HEK293 (cell line): Measurements from ENCODE around the gene RNF227.

Experiments used
- FEZF1 ChIP-seq: fragments of 450-650 bp; formaldehyde crosslinking; IDR thresholded peaks from 2 replicates; pipeline ENCODE4 v1.5.1; 2016; ENCODE audit warnings: missing biosample characterization, missing genetic modification characterization
- KLF16 ChIP-seq: fragments of 450-650 bp; formaldehyde crosslinking; IDR thresholded peaks from 2 replicates; pipeline ENCODE4 v1.5.1; 2017; ENCODE audit warnings: missing biosample characterization, missing genetic modification characterization
- MEIS1 ChIP-seq: sonication (generic); formaldehyde crosslinking; IDR thresholded peaks from 2 replicates; pipeline ENCODE4 v1.8.1; 2022; ENCODE audit warnings: missing genetic modification reagents, mild to moderate bottlenecking, borderline replicate concordance
- PRDM6 ChIP-seq: fragments of 450-650 bp; formaldehyde crosslinking; IDR thresholded peaks from 2 replicates; pipeline ENCODE4 v1.5.1; 2017; ENCODE audit warnings: missing biosample characterization, missing genetic modification characterization
- ZBTB20 ChIP-seq: fragments of 450-650 bp; formaldehyde crosslinking; IDR thresholded peaks from 2 replicates; pipeline ENCODE4 v1.5.1; 2016; ENCODE audit warnings: missing biosample characterization, missing genetic modification characterization
- ZNF10 ChIP-seq: fragments of 450-650 bp; formaldehyde crosslinking; IDR thresholded peaks from 2 replicates; pipeline ENCODE4 v1.5.1; 2017; ENCODE audit warnings: missing biosample characterization, missing genetic modification characterization
- ZNF157 ChIP-seq: fragments of 450-650 bp; formaldehyde crosslinking; IDR thresholded peaks from 2 replicates; pipeline ENCODE4 v1.5.1; 2016; ENCODE audit warnings: missing biosample characterization, missing genetic modification characterization
- ZNF169 ChIP-seq: fragments of 450-650 bp; formaldehyde crosslinking; IDR thresholded peaks from 2 replicates; pipeline ENCODE4 v1.5.1; 2016; ENCODE audit warnings: missing biosample characterization, missing genetic modification characterization
- ZNF175 ChIP-seq: fragments of 450-650 bp; formaldehyde crosslinking; IDR thresholded peaks from 2 replicates; pipeline ENCODE4 v1.5.1; 2016; ENCODE audit warnings: missing biosample characterization, missing genetic modification characterization
- ZNF202 ChIP-seq: fragments of 450-650 bp; formaldehyde crosslinking; IDR thresholded peaks from 2 replicates; pipeline ENCODE4 v1.5.1; 2016; ENCODE audit warnings: missing biosample characterization, missing genetic modification characterization, borderline replicate concordance
- ZNF311 ChIP-seq: fragments of 450-650 bp; formaldehyde crosslinking; IDR thresholded peaks from 2 replicates; pipeline ENCODE4 v1.5.1; 2017; ENCODE audit warnings: missing biosample characterization, missing genetic modification characterization, borderline replicate concordance
- ZNF324 ChIP-seq: fragments of 450-650 bp; formaldehyde crosslinking; IDR thresholded peaks from 2 replicates; pipeline ENCODE4 v1.5.1; 2016; ENCODE audit warnings: missing biosample characterization, missing genetic modification characterization
- ZNF366 ChIP-seq: fragments of 450-650 bp; formaldehyde crosslinking; conservative IDR thresholded peaks from 2 replicates; pipeline ENCODE4 v1.5.1; 2016; ENCODE audit warnings: missing biosample characterization, missing genetic modification characterization
- ZNF404 ChIP-seq: fragments of 450-650 bp; formaldehyde crosslinking; IDR thresholded peaks from 2 replicates; pipeline ENCODE4 v1.5.1; 2017; ENCODE audit warnings: missing biosample characterization, missing genetic modification characterization
- ZNF416 ChIP-seq: fragments of 450-650 bp; formaldehyde crosslinking; IDR thresholded peaks from 2 replicates; pipeline ENCODE4 v1.5.1; 2016; ENCODE audit warnings: missing biosample characterization, missing genetic modification characterization
- ZNF48 ChIP-seq: fragments of 450-650 bp; formaldehyde crosslinking; IDR thresholded peaks from 2 replicates; pipeline ENCODE4 v1.5.1; 2016; ENCODE audit warnings: missing biosample characterization, missing genetic modification characterization
- ZNF514 ChIP-seq: fragments of 450-650 bp; formaldehyde crosslinking; IDR thresholded peaks from 2 replicates; pipeline ENCODE4 v1.5.1; 2016; ENCODE audit warnings: missing biosample characterization, missing genetic modification characterization
- ZNF544 ChIP-seq: fragments of 450-650 bp; formaldehyde crosslinking; IDR thresholded peaks from 2 replicates; pipeline ENCODE4 v1.5.0; 2017; ENCODE audit warnings: missing biosample characterization, missing genetic modification characterization
- ZNF549 ChIP-seq: fragments of 450-650 bp; IDR thresholded peaks from 2 replicates; pipeline ENCODE4 v1.5.1; 2018; ENCODE audit warnings: missing biosample characterization, missing genetic modification characterization, mild to moderate bottlenecking, inconsistent platforms, moderate library complexity
- ZNF561 ChIP-seq: fragments of 450-650 bp; IDR thresholded peaks from 2 replicates; pipeline ENCODE4 v1.5.1; 2018; ENCODE audit warnings: missing biosample characterization, missing genetic modification characterization, borderline replicate concordance
- ZNF621 ChIP-seq: fragments of 450-650 bp; formaldehyde crosslinking; IDR thresholded peaks from 2 replicates; pipeline ENCODE4 v1.5.1; 2017; ENCODE audit warnings: missing biosample characterization, missing genetic modification characterization
- ZNF645 ChIP-seq: fragments of 450-650 bp; formaldehyde crosslinking; IDR thresholded peaks from 2 replicates; pipeline ENCODE4; 2016; ENCODE audit warnings: missing biosample characterization, missing genetic modification characterization
- ZNF658 ChIP-seq: fragments of 450-650 bp; formaldehyde crosslinking; IDR thresholded peaks from 2 replicates; pipeline ENCODE4; 2016; ENCODE audit warnings: missing biosample characterization, missing genetic modification characterization
- ZNF664 ChIP-seq: fragments of 450-650 bp; formaldehyde crosslinking; IDR thresholded peaks from 2 replicates; pipeline ENCODE4 v1.5.1; 2016; ENCODE audit warnings: missing biosample characterization, missing genetic modification characterization
- ZNF768 ChIP-seq: fragments of 450-650 bp; formaldehyde crosslinking; IDR thresholded peaks from 2 replicates; pipeline ENCODE4 v1.5.1; 2018; ENCODE audit warnings: missing biosample characterization, mild to moderate bottlenecking, missing genetic modification characterization
- ZNF837 ChIP-seq: fragments of 450-650 bp; formaldehyde crosslinking; IDR thresholded peaks from 2 replicates; pipeline ENCODE4 v1.5.1; 2016; ENCODE audit warnings: missing biosample characterization, missing genetic modification characterization
- ZSCAN16 ChIP-seq: fragments of 450-650 bp; formaldehyde crosslinking; IDR thresholded peaks from 2 replicates; pipeline ENCODE4 v1.5.1; 2016; ENCODE audit warnings: missing biosample characterization, missing genetic modification characterization
- TF ChIP-seq, protein P1 (sequence below): fragments of 450-650 bp; formaldehyde crosslinking; IDR thresholded peaks from 2 replicates; pipeline ENCODE4 v1.5.1; 2016; ENCODE audit warnings: missing biosample characterization, missing genetic modification characterization
- TF ChIP-seq, protein P2 (sequence below): fragments of 450-650 bp; formaldehyde crosslinking; IDR thresholded peaks from 2 replicates; pipeline ENCODE4 v1.5.1; 2017; ENCODE audit warnings: missing biosample characterization, missing genetic modification characterization
- TF ChIP-seq, protein P3 (sequence below): fragments of 450-650 bp; formaldehyde crosslinking; IDR thresholded peaks from 2 replicates; pipeline ENCODE4 v1.5.1; 2017; ENCODE audit warnings: missing biosample characterization, missing genetic modification characterization
- TF ChIP-seq, protein P4 (sequence below): fragments of 450-650 bp; formaldehyde crosslinking; IDR thresholded peaks from 2 replicates; pipeline ENCODE4 v1.5.1; 2016; ENCODE audit warnings: missing biosample characterization, missing genetic modification characterization, borderline replicate concordance

The RNF227 gene

GRCh38 chr17:7931709-7932482 is 15.8 kb upstream of the RNF227 start, which contains the start of the genes CNTROB and TRAPPC1 (continued):
- no peak; the same call in 1 of the 2 replicates for TF ChIP-seq ZNF10 (tag by site-specific recombination)
- no peak for TF ChIP-seq ZNF157
- TF ChIP-seq ZNF324 (tag by site-specific recombination) = peak; percentile 90
- TF ChIP-seq ZNF311 (tag by site-specific recombination) = no peak
- no peak for TF ChIP-seq ZNF549 (tag by site-specific recombination)
- TF ChIP-seq ZNF658 (tag by site-specific recombination) = no peak
- no peak for TF ChIP-seq ZNF837 (tag by site-specific recombination)
- no peak for TF ChIP-seq ZNF544
- TF ChIP-seq, protein P1, sequence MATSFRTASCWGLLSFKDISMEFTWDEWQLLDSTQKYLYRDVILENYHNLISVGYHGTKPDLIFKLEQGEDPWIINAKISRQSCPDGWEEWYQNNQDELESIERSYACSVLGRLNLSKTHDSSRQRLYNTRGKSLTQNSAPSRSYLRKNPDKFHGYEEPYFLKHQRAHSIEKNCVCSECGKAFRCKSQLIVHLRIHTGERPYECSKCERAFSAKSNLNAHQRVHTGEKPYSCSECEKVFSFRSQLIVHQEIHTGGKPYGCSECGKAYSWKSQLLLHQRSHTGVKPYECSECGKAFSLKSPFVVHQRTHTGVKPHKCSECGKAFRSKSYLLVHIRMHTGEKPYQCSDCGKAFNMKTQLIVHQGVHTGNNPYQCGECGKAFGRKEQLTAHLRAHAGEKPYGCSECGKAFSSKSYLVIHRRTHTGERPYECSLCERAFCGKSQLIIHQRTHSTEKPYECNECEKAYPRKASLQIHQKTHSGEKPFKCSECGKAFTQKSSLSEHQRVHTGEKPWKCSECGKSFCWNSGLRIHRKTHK (tag by site-specific recombination) = no peak
- TF ChIP-seq ZNF404 (tag by site-specific recombination) = no peak
- no peak for TF ChIP-seq FEZF1
- no peak for TF ChIP-seq ZNF202 (tag by site-specific recombination)
- no peak for TF ChIP-seq ZNF664 (tag by site-specific recombination)
- TF ChIP-seq ZNF169 (tag by site-specific recombination) = peak; percentile 79; the same call in 1 of the 2 replicates
- no peak for TF ChIP-seq ZNF48
- TF ChIP-seq ZNF416 (tag by site-specific recombination) = no peak
- TF ChIP-seq ZBTB20 (tag by site-specific recombination) = peak; percentile 81; the same call in 1 of the 2 replicates
- peak; percentile 56; the same call in 1 of the 2 replicates for TF ChIP-seq ZSCAN16
- TF ChIP-seq ZNF768 (tag by site-specific recombination) = no peak
- TF ChIP-seq, protein P2, sequence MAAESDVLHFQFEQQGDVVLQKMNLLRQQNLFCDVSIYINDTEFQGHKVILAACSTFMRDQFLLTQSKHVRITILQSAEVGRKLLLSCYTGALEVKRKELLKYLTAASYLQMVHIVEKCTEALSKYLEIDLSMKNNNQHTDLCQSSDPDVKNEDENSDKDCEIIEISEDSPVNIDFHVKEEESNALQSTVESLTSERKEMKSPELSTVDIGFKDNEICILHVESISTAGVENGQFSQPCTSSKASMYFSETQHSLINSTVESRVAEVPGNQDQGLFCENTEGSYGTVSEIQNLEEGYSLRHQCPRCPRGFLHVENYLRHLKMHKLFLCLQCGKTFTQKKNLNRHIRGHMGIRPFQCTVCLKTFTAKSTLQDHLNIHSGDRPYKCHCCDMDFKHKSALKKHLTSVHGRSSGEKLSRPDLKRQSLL (tag by site-specific recombination) = no peak
- TF ChIP-seq ZNF561 (tag by site-specific recombination) = peak; percentile 12; the same call in 1 of the 2 replicates
- peak; percentile 75 for TF ChIP-seq ZNF366 (tag by site-specific recombination)
- TF ChIP-seq, protein P3, sequence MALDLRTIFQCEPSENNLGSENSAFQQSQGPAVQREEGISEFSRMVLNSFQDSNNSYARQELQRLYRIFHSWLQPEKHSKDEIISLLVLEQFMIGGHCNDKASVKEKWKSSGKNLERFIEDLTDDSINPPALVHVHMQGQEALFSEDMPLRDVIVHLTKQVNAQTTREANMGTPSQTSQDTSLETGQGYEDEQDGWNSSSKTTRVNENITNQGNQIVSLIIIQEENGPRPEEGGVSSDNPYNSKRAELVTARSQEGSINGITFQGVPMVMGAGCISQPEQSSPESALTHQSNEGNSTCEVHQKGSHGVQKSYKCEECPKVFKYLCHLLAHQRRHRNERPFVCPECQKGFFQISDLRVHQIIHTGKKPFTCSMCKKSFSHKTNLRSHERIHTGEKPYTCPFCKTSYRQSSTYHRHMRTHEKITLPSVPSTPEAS (tag by site-specific recombination) = peak; percentile 27; the same call in 1 of the 2 replicates
- no peak for TF ChIP-seq ZNF621 (tag by site-specific recombination)
- 0 out of 2 replicates have a peak, but pooled peaks have one; percentile 32 for TF ChIP-seq ZNF645 (tag by site-specific recombination)
- no peak for TF ChIP-seq ZNF175
- TF ChIP-seq ZNF514 = no peak
- TF ChIP-seq, protein P4, sequence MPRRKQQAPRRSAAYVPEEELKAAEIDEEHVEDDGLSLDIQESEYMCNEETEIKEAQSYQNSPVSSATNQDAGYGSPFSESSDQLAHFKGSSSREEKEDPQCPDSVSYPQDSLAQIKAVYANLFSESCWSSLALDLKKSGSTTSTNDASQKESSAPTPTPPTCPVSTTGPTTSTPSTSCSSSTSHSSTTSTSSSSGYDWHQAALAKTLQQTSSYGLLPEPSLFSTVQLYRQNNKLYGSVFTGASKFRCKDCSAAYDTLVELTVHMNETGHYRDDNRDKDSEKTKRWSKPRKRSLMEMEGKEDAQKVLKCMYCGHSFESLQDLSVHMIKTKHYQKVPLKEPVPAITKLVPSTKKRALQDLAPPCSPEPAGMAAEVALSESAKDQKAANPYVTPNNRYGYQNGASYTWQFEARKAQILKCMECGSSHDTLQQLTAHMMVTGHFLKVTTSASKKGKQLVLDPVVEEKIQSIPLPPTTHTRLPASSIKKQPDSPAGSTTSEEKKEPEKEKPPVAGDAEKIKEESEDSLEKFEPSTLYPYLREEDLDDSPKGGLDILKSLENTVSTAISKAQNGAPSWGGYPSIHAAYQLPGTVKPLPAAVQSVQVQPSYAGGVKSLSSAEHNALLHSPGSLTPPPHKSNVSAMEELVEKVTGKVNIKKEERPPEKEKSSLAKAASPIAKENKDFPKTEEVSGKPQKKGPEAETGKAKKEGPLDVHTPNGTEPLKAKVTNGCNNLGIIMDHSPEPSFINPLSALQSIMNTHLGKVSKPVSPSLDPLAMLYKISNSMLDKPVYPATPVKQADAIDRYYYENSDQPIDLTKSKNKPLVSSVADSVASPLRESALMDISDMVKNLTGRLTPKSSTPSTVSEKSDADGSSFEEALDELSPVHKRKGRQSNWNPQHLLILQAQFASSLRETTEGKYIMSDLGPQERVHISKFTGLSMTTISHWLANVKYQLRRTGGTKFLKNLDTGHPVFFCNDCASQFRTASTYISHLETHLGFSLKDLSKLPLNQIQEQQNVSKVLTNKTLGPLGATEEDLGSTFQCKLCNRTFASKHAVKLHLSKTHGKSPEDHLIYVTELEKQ (tag by site-specific recombination) = peak; percentile 94; the same call in 1 of the 2 replicates
- TF ChIP-seq KLF16 (tag by site-specific recombination) = peak; percentile 84
- no peak; the same call in 1 of the 2 replicates for TF ChIP-seq PRDM6 (tag by site-specific recombination)
- no peak for TF ChIP-seq MEIS1 (CRISPR knock-in tag)
